ENCODE results near the gene TMEM139.

GRCh38 chr7:143286522-143286890 is 1.7 kb downstream of the TMEM139 start:
- TF ChIP-seq, protein P1, sequence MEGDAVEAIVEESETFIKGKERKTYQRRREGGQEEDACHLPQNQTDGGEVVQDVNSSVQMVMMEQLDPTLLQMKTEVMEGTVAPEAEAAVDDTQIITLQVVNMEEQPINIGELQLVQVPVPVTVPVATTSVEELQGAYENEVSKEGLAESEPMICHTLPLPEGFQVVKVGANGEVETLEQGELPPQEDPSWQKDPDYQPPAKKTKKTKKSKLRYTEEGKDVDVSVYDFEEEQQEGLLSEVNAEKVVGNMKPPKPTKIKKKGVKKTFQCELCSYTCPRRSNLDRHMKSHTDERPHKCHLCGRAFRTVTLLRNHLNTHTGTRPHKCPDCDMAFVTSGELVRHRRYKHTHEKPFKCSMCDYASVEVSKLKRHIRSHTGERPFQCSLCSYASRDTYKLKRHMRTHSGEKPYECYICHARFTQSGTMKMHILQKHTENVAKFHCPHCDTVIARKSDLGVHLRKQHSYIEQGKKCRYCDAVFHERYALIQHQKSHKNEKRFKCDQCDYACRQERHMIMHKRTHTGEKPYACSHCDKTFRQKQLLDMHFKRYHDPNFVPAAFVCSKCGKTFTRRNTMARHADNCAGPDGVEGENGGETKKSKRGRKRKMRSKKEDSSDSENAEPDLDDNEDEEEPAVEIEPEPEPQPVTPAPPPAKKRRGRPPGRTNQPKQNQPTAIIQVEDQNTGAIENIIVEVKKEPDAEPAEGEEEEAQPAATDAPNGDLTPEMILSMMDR (IDR thresholded peaks at IDR 0.05): no peak
- no peak for TF ChIP-seq POLR2A (IDR thresholded peaks at IDR 0.05)
